K562 (cell line): ENCODE measurements around the gene BMAL1. TPM values are rescaled to one million over a fixed set of nuclear protein-coding genes. Genes with fewer than 3 reads are reported as not detected.

Experiments
- ARID1B ChIP-seq: fragments of 450-650 bp; IDR thresholded peaks from 2 replicates; pipeline ENCODE4 v1.6.1; 2016; ENCODE audit warnings: antibody characterized with exemption, mild to moderate bottlenecking, inconsistent platforms
- ATF7 ChIP-seq: fragments of 450-650 bp; IDR thresholded peaks from 2 replicates; pipeline ENCODE4 v1.7.1; 2014; ENCODE audit warnings: mild to moderate bottlenecking, moderate library complexity
- C11orf30 ChIP-seq: fragments of 450-650 bp; IDR thresholded peaks from 2 replicates; pipeline ENCODE4 v1.6.1; 2016; ENCODE audit warnings: low read depth, mild to moderate bottlenecking
- CBX1 ChIP-seq: sonication (generic); IDR thresholded peaks from 2 replicates; pipeline ENCODE4 v1.6.1; 2016; ENCODE audit warnings: antibody characterized with exemption, low read depth, mild to moderate bottlenecking
- CSDE1 ChIP-seq, 2 experiments: fragments of 450-650 bp; IDR thresholded peaks; 2 replicates each; pipeline ENCODE4 v1.6.1; 2016; ENCODE audit warnings: mild to moderate bottlenecking in 1 of 2
- EP400 ChIP-seq: fragments of 450-650 bp; IDR thresholded peaks from 2 replicates; pipeline ENCODE4 v1.6.1; 2017; ENCODE audit warnings: antibody characterized with exemption, mild to moderate bottlenecking, moderate library complexity
- FOSL1 ChIP-seq: fragments of 200-800 bp; sonication (Bioruptor generic); conservative IDR thresholded peaks from 2 replicates; pipeline ENCODE4 v1.6.1; 2016; ENCODE audit warnings: missing genetic modification characterization, missing compliant biosample characterization
- HNRNPLL ChIP-seq: fragments of 200-400 bp; formaldehyde crosslinking; IDR thresholded peaks from 2 replicates; pipeline ENCODE4 v1.6.1; 2017; ENCODE audit warnings: low read length, low read depth, mild to moderate bottlenecking; ENCODE audit not compliant: poor library complexity, severe bottlenecking
- HSF4 ChIP-seq: fragments of 250-450 bp; sonication (Bioruptor Pico); IDR thresholded peaks from 2 replicates; pipeline ENCODE4 v2.1.2; 2022; ENCODE audit warnings: mild to moderate bottlenecking, moderate library complexity, borderline replicate concordance
- KDM2B ChIP-seq: fragments of 250-450 bp; sonication (Bioruptor Pico); IDR thresholded peaks from 2 replicates; pipeline ENCODE4 v1.8.0; 2021; ENCODE audit warnings: mild to moderate bottlenecking, moderate library complexity
- MAFG ChIP-seq: fragments of 450-650 bp; conservative IDR thresholded peaks from 2 replicates; pipeline ENCODE4 v1.6.1; 2016; ENCODE audit warnings: missing genetic modification characterization, missing compliant biosample characterization
- NFRKB ChIP-seq: fragments of 450-650 bp; IDR thresholded peaks from 2 replicates; pipeline ENCODE4 v1.6.1; 2016; ENCODE audit warnings: low read depth
- RNF2 ChIP-seq: sonication (generic); IDR thresholded peaks from 2 replicates; pipeline ENCODE4 v1.6.1; 2016
- SP2 ChIP-seq: IDR thresholded peaks from 2 replicates; pipeline ENCODE4 v1.6.1; 2011; ENCODE audit warnings: mild to moderate bottlenecking, low read depth, low read length, moderate library complexity; ENCODE audit not compliant: poor library complexity, severe bottlenecking; ENCODE audit errors: extremely low read depth
- TGIF2 ChIP-seq: sonication (generic); formaldehyde crosslinking; IDR thresholded peaks from 2 replicates; pipeline ENCODE4 v1.8.1; 2022; ENCODE audit warnings: mild to moderate bottlenecking, missing genetic modification reagents, moderate library complexity
- ZC3H8 ChIP-seq: fragments of 450-650 bp; IDR thresholded peaks from 2 replicates; pipeline ENCODE4 v1.6.1; 2017
- ZNF354B ChIP-seq: fragments of 250-450 bp; sonication (Bioruptor Pico); IDR thresholded peaks from 2 replicates; pipeline ENCODE4 v1.4.0; 2020
- ZNF41 ChIP-seq: fragments of 250-450 bp; sonication (Bioruptor Pico); conservative IDR thresholded peaks from 2 replicates; pipeline ENCODE4 v1.4.0; 2020; ENCODE audit warnings: mild to moderate bottlenecking
- ZNF444 ChIP-seq: fragments of 250-450 bp; sonication (Bioruptor Pico); IDR thresholded peaks from 2 replicates; pipeline ENCODE4 v1.4.0; 2020; ENCODE audit warnings: mild to moderate bottlenecking, moderate library complexity
- polyA plus RNA-seq, 8 experiments: library from polyadenylated mRNA; depleted of rRNA in 4 of 8; stranded (reverse) in 5 of 8; unstranded in 3 of 8; fragments of >200 nt; fragmentation: Nextera tagmentation in 2 of 8; fragmentation: Illumina TruSeq in 1 of 8; extraction: Ambion mirVana in 2 of 8; extraction: Trizol in 1 of 8; gene quantifications; 2 replicates each; pipeline versions ENCODE4 v1.2.1 to v1.2.3, GENCODE V29; 2011 to 2014; ENCODE audit warnings: inconsistent platforms in 1 of 8, missing spikeins in 1 of 8
- total RNA-seq, 7 experiments: library from RNA; depleted of rRNA in 6 of 7; stranded (reverse); fragments of >200 nt in 6 of 7; fragmentation: Illumina TruSeq in 2 of 7; extraction: Trizol in 2 of 7; gene quantifications; 2 replicates each; pipeline versions ENCODE4 v1.2.1 to v1.2.3, GENCODE V29; 2011 to 2021; ENCODE audit warnings: low replicate concordance in 1 of 7
- TF ChIP-seq, protein P1 (sequence below): sonication (generic); formaldehyde crosslinking; IDR thresholded peaks from 2 replicates; pipeline ENCODE4 v1.8.1; 2023; ENCODE audit warnings: mild to moderate bottlenecking, missing genetic modification reagents
- TF ChIP-seq, protein P2 (sequence below): fragments of 450-650 bp; formaldehyde crosslinking; IDR thresholded peaks from 2 replicates; pipeline ENCODE4 v1.4.0; 2020; ENCODE audit warnings: mild to moderate bottlenecking
- TF ChIP-seq, protein P3 (sequence below): fragments of 450-650 bp; formaldehyde crosslinking; IDR thresholded peaks from 2 replicates; pipeline ENCODE4 v1.4.0; 2020; ENCODE audit warnings: mild to moderate bottlenecking, moderate library complexity
- TF ChIP-seq, protein P4 (sequence below): fragments of 450-650 bp; IDR thresholded peaks from one replicate; pipeline ENCODE4 v1.6.1; 2018; ENCODE audit warnings: mild to moderate bottlenecking, moderate library complexity; ENCODE audit not compliant: partially characterized antibody
- TF ChIP-seq, protein P5 (sequence below): fragments of 450-650 bp; IDR thresholded peaks from 2 replicates; pipeline ENCODE4 v1.6.1; 2016; ENCODE audit warnings: mild to moderate bottlenecking

The BMAL1 gene
- total and polyA plus RNA-seq, 9 of the 15 experiments (the other 6 are each of a cell fraction or from before 2014, with no cell fraction given) = 0.14 to 2.4 (median 0.64) TPM

DNA sequence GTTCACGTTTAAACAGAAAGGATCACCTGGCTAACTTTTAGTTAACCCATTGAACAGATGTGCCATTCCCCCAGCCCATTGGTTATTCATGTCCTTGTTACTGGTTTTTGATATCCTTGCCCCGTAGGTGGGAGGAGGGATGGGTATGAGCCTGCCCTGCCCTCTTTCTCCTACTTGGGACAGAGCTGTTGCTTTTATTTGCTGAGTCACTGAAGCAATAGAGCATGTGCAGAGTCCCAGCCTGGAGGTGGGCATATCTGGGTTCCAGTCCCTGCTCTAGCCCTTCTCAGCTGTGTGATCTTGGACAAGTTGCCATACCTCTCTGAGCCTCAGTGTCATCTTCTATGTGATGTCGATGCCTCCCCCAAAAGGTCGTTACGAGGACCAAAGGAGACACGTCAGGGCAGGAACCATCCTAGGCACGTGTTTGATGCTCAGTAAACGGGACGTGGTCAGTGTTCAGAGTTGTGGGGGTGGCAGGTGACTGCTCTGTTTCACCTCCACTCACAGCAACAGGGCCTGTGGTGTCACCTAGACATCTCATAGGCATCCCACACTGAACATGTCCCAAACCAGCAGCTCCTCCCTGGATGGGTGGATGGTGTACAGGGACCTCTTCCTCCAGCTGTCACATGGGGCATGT, 61.0 kb downstream of the BMAL1 start (continued):
- TF ChIP-seq C11orf30 (peak; percentile 86), RNF2 (no peak), NFRKB (no peak), TGIF2 (CRISPR knock-in tag) (no peak), HSF4 (CRISPR knock-in tag) (no peak), ZC3H8 (no peak), KDM2B (CRISPR knock-in tag) (no peak), ATF7 (peak; percentile 60; the same call in 1 of the 2 replicates), MAFG (tag) (peak; percentile 89), SP2 (no peak), HNRNPLL (no peak), ZNF41 (CRISPR knock-in tag) (no peak), ZNF354B (no peak), EP400 (no peak; the same call in 1 of the 2 replicates), CBX1 (peak; percentile 59; the same call in 1 of the 2 replicates), ARID1B (peak; percentile 13; the same call in 1 of the 2 replicates), FOSL1 (tag) (0 out of 2 replicates have a peak, but pooled peaks have one; percentile 1), ZNF444 (CRISPR knock-in tag) (no peak), CSDE1 (IDR thresholded peaks at IDR 0.05) (no peak)
- TF ChIP-seq, protein P1, sequence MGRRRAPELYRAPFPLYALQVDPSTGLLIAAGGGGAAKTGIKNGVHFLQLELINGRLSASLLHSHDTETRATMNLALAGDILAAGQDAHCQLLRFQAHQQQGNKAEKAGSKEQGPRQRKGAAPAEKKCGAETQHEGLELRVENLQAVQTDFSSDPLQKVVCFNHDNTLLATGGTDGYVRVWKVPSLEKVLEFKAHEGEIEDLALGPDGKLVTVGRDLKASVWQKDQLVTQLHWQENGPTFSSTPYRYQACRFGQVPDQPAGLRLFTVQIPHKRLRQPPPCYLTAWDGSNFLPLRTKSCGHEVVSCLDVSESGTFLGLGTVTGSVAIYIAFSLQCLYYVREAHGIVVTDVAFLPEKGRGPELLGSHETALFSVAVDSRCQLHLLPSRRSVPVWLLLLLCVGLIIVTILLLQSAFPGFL = no peak
- TF ChIP-seq, protein P2, sequence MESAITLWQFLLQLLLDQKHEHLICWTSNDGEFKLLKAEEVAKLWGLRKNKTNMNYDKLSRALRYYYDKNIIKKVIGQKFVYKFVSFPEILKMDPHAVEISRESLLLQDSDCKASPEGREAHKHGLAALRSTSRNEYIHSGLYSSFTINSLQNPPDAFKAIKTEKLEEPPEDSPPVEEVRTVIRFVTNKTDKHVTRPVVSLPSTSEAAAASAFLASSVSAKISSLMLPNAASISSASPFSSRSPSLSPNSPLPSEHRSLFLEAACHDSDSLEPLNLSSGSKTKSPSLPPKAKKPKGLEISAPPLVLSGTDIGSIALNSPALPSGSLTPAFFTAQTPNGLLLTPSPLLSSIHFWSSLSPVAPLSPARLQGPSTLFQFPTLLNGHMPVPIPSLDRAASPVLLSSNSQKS (CRISPR knock-in tag) = no peak
- TF ChIP-seq, protein P3, sequence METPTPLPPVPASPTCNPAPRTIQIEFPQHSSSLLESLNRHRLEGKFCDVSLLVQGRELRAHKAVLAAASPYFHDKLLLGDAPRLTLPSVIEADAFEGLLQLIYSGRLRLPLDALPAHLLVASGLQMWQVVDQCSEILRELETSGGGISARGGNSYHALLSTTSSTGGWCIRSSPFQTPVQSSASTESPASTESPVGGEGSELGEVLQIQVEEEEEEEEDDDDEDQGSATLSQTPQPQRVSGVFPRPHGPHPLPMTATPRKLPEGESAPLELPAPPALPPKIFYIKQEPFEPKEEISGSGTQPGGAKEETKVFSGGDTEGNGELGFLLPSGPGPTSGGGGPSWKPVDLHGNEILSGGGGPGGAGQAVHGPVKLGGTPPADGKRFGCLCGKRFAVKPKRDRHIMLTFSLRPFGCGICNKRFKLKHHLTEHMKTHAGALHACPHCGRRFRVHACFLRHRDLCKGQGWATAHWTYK = no peak
- TF ChIP-seq, protein P4, sequence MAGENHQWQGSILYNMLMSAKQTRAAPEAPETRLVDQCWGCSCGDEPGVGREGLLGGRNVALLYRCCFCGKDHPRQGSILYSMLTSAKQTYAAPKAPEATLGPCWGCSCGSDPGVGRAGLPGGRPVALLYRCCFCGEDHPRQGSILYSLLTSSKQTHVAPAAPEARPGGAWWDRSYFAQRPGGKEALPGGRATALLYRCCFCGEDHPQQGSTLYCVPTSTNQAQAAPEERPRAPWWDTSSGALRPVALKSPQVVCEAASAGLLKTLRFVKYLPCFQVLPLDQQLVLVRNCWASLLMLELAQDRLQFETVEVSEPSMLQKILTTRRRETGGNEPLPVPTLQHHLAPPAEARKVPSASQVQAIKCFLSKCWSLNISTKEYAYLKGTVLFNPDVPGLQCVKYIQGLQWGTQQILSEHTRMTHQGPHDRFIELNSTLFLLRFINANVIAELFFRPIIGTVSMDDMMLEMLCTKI = no peak
- TF ChIP-seq, protein P5, sequence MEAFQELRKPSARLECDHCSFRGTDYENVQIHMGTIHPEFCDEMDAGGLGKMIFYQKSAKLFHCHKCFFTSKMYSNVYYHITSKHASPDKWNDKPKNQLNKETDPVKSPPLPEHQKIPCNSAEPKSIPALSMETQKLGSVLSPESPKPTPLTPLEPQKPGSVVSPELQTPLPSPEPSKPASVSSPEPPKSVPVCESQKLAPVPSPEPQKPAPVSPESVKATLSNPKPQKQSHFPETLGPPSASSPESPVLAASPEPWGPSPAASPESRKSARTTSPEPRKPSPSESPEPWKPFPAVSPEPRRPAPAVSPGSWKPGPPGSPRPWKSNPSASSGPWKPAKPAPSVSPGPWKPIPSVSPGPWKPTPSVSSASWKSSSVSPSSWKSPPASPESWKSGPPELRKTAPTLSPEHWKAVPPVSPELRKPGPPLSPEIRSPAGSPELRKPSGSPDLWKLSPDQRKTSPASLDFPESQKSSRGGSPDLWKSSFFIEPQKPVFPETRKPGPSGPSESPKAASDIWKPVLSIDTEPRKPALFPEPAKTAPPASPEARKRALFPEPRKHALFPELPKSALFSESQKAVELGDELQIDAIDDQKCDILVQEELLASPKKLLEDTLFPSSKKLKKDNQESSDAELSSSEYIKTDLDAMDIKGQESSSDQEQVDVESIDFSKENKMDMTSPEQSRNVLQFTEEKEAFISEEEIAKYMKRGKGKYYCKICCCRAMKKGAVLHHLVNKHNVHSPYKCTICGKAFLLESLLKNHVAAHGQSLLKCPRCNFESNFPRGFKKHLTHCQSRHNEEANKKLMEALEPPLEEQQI = no peak
